22Rv1 (cell line): Measurements from ENCODE around the gene RASGRF1.
"Not testable (repeated sequence)": the region's sequence is repeated elsewhere in the genome, so short reads cannot be mapped to it uniquely, and the experiment has no call there.

ENCODE experiments used
- H3K27ac ChIP-seq: fragments of 450-650 bp; 2 replicates; pipeline ENCODE4 v1.5.1; 2017
- CTCF ChIP-seq: fragments of 450-650 bp; IDR thresholded peaks from 2 replicates; pipeline ENCODE4 v1.5.1; 2017; ENCODE audit warnings: mild to moderate bottlenecking
- ZFX ChIP-seq: fragments of 450-650 bp; IDR thresholded peaks from 2 replicates; pipeline ENCODE4 v1.6.1; 2017; ENCODE audit warnings: antibody characterized with exemption, borderline replicate concordance

RASGRF1 gene

GRCh38 chr15:79116771-79117170, 26.2 kb upstream of the RASGRF1 start:
- H3K27ac ChIP-seq = no peak overlapping the region
- TF ChIP-seq CTCF = no peak
- TF ChIP-seq ZFX = no peak

DNA sequence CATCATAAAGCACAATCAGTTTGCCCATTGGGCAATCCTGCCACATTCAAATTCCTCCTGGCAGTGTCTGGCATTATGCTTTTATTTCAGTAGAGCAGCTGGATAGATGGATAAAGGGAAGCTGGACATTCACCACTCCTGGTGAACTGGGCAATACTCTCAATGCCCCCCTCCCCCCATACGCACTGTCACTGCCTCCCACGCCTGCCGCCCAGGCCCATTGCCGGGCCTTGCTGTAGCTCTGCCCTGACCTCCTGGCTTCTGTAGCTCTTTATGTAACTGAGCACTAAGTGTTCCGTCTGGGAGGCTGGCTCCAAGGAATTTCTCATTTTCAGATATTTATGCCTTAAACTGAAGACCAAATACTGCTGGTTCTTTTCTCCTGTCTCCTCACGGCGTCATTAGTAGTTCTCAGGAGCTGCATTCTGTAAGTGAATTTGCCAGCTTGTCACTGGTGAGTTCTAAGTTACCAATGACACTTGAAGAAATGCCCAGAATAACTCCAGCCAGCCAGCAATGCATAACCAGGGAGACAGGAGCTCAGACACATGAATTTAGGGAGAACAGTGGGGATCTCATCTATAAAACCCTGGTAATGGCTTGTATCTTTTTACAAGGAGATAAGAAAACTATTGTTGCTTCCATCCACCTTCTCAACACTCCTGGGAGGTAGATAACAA, 25.5 kb upstream of the RASGRF1 start:
- no peak overlapping the region for H3K27ac ChIP-seq
- TF ChIP-seq ZFX = no peak
- TF ChIP-seq CTCF = no peak

DNA sequence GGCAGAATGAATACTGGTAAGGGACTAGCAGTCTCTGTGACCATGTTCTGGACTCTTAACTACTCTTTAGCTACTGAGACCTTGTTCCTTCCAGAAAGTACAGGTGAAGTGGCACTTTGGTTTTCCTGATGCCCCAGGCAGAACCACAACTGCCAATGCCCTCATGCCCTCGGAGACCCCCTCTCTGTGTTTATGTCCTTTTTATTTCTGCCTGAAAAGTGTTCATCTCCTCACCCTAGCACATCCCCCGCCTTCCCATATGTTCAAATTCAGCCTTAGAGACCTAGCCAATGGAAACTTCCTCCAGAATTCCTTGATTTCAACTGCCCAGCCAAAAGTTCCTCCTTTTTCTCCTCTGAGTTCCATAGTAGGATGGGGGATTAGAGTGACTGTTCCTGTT, 23.3 kb upstream of the RASGRF1 start:
- no peak for TF ChIP-seq ZFX
- no peak overlapping the region for H3K27ac ChIP-seq

DNA sequence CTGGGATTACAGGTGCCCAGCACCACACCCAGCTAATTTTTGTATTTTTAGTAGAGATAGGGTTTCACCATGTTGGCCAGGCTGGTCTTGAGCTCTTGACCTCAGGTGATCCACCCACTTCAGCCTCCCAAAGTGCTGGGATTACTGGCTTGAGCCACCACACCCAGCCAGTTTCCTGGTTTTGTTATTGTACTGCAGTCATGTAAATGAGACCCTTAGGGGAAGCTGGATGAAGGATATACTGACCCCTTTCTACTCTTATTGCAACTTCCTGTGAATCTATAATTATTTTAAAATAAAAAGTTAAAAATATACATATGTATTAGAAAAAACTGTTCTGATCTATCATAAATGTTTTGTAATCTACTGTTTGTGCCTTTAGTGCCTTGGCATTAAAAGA, 20.8 kb upstream of the RASGRF1 start:
- H3K27ac ChIP-seq = not testable (repeated sequence)

DNA sequence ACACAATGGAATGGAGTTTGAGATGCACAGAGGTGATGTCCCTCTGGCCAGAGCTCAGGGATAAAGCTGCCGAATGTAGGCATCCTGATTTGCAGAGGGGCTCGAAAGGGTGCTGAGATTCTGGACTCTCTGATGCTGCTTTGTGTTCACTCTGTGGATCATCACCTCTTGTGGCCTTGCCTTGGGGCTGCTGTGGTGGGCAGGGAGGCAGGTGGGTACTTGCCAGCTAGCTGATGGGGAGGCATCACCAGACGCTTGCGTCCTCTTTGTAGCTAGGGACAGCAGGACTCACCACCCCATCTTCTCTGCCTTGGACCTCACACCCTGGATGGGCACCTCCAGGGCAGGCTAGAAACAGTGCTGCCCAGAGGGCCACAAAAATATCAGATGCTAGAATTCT, 14.6 kb upstream of the RASGRF1 start:
- TF ChIP-seq CTCF = no peak
- no peak overlapping the region for H3K27ac ChIP-seq

DNA sequence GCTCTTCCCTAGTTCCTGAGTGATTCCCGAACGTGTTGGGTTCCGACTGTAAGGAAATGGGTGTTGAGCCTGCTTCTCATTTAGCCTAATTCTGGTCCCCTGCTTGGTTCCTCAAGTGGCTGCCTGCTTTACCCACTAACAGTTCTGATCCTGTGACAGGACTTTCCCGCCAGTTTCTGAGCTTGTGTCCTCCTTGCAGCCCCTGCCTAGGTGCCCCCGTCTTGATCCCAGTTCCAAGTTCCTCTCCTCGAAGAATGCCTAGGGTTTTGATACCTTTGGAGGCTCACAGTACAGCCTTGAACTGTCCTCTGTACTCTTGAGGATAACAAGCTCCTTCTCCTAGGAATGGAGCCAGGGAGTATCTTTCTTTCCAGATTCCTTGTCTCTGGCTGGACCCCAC, 12.0 kb upstream of the RASGRF1 start:
- TF ChIP-seq CTCF (no peak; the same call in 1 of the 2 replicates), ZFX (no peak)
- no peak overlapping the region for H3K27ac ChIP-seq

DNA sequence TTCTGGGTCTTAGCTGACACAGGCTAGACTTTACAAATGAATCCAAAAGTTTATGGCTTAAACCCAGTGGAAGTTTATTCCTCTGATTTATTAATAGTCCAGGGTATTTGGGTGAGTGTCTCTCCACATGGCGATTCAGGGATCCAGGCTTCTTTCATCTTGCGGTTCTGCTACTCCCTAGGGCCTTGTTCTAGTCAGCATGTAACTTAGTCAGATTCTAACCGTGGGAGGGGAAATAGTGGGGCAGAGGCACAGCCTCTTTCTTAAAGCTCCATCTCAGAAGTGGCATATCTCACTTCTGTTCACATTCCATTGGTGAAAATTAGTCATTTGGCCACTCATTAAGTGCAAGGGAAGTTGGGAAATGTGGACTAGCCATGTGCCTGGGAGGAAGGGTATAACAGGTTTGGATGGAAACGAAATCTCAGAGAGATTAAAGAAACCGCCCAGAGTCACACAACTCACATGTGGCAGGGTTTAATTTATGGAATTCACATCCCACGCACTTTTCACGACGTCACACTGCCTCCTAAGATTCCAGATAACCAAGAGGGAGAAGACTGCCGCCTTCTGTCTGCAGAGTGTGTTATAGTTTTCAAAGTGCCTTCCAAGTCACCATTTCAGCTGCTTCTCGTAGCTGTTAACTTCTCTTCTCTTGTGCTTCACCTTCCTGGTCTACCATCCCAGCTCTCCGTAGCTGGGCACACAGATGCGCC, 11.4 kb upstream of the RASGRF1 start:
- H3K27ac ChIP-seq = no peak overlapping the region
- TF ChIP-seq CTCF (peak; percentile 16; the same call in 1 of the 2 replicates), ZFX (no peak)

DNA sequence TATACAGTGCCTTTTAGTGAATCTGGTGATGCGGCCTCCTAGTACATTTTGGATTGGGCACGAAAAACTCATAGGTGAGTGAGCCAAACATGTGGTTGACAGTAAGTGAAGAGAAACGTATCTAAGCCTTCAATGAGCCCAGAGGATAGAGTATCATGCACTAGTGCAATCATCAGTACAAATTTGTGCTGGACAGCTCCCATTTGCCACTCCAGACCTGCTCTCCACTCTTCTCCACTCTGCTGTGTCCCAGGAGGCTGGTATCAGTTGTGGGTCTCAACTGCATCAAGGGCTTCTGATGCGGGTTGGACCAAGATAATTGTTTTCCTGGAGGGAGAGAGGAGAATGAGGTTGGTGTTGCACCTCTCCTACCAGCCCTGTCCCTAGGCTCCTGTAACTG, 9.1 kb upstream of the RASGRF1 start:
- H3K27ac ChIP-seq = no peak overlapping the region
- TF ChIP-seq ZFX (no peak), CTCF (no peak)
